ENCODE data around the gene PPIL4. TPM values are rescaled to one million over a fixed set of nuclear protein-coding genes. Genes with fewer than 3 reads are reported as not detected.

Gene PPIL4
- total and polyA plus RNA-seq, 2 of the 13 experiments (the other 11 are each of a cell fraction or from before 2014, with no cell fraction given) = 5.5 to 46.0 TPM

DNA sequence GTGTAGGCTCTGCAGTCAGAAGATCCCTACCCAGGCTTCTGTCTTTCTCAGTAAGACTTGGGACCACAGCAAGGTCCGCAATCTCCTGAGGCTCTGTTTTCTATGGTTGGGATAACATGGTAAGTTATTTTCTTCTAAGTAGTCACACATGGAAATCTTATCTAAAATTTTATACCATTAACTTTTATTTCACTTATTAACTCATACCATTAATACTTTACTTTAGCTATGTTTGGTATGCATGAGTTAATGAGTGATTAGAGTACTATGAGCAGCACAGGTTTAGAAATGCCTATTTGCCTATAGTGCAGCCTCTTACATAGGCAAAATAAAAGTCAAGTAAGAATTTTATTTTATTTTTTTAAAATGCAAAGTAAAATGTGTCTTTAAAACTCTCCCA, 47.6 kb upstream of the PPIL4 start:
- BruUV-seq (replicated peaks) = no TSS peak
- no peak overlapping the region for H3K9ac ChIP-seq (ENCODE audit: insufficient read depth, low read depth, low read length)
- in situ Hi-C loops (cut with HindIII; ENCODE audit: extremely low pct_ligation_motif_present, low pct_unique_long_range_greater_than_20kb) (no loop called here), intact Hi-C loops (cut with micrococcal nuclease; ENCODE audit: unreplicated experiment) (no loop called here)
- H4K20me1 ChIP-seq (ENCODE audit: insufficient read depth, low read length) = no peaks in the 10 kb centered on the region
- no peak for DNase-seq (ENCODE audit: low spot score)
- H3K79me2 ChIP-seq (ENCODE audit: insufficient read depth, low read length) = no peaks in the 10 kb centered on the region
- peaks cover 6 to 38% of the 10 kb centered on the region in 2 experiments for H3K36me3 ChIP-seq (replicated peaks in 1 of 2; ENCODE audit: control insufficient read depth in 1 of 2, insufficient read depth in 2 of 2, low read length in 2 of 2)
- ATAC-seq = no peak
- H3K4me1 ChIP-seq (ENCODE audit: insufficient read depth, low read length) = no peaks in the 10 kb centered on the region
- no peaks in the 10 kb centered on the region for H3K9me3 ChIP-seq (ENCODE audit: low read length)
- no peak for TF ChIP-seq TEF (CRISPR knock-in tag; IDR thresholded peaks at IDR 0.05)
- no peak overlapping the region for H3K4me3 ChIP-seq (replicated peaks in 1 of 3; ENCODE audit: insufficient read depth in 1 of 3, low read depth in 2 of 3, low read length in 3 of 3)
- 96% methylated on average over 1 of the region's 1 CpG for whole genome bisulfite sequencing (ENCODE audit: low lambda C conversion rate)
- H3K27ac ChIP-seq (ENCODE audit: extremely low read length, insufficient read depth, low read length) = no peak overlapping the region
- CTCF ChIA-PET (ENCODE audit: low intra/inter-chr PET ratio, low total read pairs) = no interaction called here
- H2AFZ ChIP-seq (ENCODE audit: low read length) = no peak overlapping the region
- POLR2A ChIA-PET = interaction anchor here (1.6 to 2.4 kb wide), 2 partner anchors 28 to 55 kb away, joined by 3 to 5 read pairs; partner anchors contain the start of genes GINM1 and KATNA1
- FAIRE-seq = no peak
- H3K4me2 ChIP-seq (ENCODE audit: low read depth, low read length) = no peak overlapping the region
- H3K27me3 ChIP-seq (ENCODE audit: control insufficient read depth in 1 of 2, insufficient read depth in 2 of 2, low read length in 2 of 2) = no peaks in the 10 kb centered on the region

DNA sequence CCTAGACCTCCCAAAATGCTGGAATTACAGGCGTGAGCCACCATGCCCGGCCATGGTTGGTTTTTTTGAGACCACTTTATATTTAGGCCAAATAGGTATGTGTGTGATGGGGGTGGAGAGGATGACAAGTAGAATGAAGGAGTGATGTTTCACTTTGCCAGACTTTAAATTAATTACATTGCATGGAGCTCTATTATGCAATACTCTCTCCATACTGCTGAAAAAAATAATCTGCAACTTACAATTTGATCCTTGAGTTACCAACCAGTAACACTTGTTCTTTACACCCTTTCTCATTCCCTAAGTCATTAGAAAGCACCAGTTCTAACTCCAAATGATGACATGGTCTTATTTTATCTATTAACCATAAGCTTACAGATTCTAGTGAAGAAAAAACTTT, 47.1 kb upstream of the PPIL4 start:
- CTCF ChIA-PET (ENCODE audit: low intra/inter-chr PET ratio, low total read pairs) = no interaction called here
- H3K9me3 ChIP-seq (ENCODE audit: low read length) = no peaks in the 10 kb centered on the region
- intact Hi-C loops (cut with micrococcal nuclease; ENCODE audit: unreplicated experiment) = no loop called here
- H2AFZ ChIP-seq (ENCODE audit: low read length) = no peak overlapping the region
- no peak for TF ChIP-seq ZNF3 (CRISPR knock-in tag; IDR thresholded peaks at IDR 0.05)
- TF ChIP-seq ESRRA (CRISPR knock-in tag; IDR thresholded peaks at IDR 0.05; ENCODE audit: low read depth) = no peak
- peak; percentile 54; the same call in 1 of the 2 replicates for TF ChIP-seq CEBPB (IDR thresholded peaks at IDR 0.05; ENCODE audit: borderline replicate concordance, low read depth, low read length)
- no peak for TF ChIP-seq POLR2G (IDR thresholded peaks at IDR 0.05; ENCODE audit: low read depth, low read length)
- no peak for TF ChIP-seq SMAD3 (CRISPR knock-in tag; IDR thresholded peaks at IDR 0.05)
- TF ChIP-seq ZNF362 (CRISPR knock-in tag; IDR thresholded peaks at IDR 0.05; ENCODE audit: borderline replicate concordance) = no peak
- TF ChIP-seq ZNF891 (CRISPR knock-in tag; IDR thresholded peaks at IDR 0.05) = no peak
- no peak for TF ChIP-seq THRA (CRISPR knock-in tag; IDR thresholded peaks at IDR 0.05; ENCODE audit: borderline replicate concordance)
- no peaks in the 10 kb centered on the region for H3K27me3 ChIP-seq (ENCODE audit: control insufficient read depth in 1 of 2, insufficient read depth in 2 of 2, low read length in 2 of 2)
- no peak overlapping the region for H3K27ac ChIP-seq (ENCODE audit: extremely low read length, insufficient read depth, low read length)
- no peaks in the 10 kb centered on the region for H4K20me1 ChIP-seq (ENCODE audit: insufficient read depth, low read length)
- no peak overlapping the region for H3K4me3 ChIP-seq (replicated peaks in 1 of 3; ENCODE audit: insufficient read depth in 1 of 3, low read depth in 2 of 3, low read length in 3 of 3)
- FAIRE-seq = no peak
- H3K36me3 ChIP-seq (replicated peaks in 1 of 2; ENCODE audit: control insufficient read depth in 1 of 2, insufficient read depth in 2 of 2, low read length in 2 of 2) = peaks cover 4 to 37% of the 10 kb centered on the region in 2 experiments
- no peaks in the 10 kb centered on the region for H3K79me2 ChIP-seq (ENCODE audit: insufficient read depth, low read length)
- POLR2A ChIA-PET = interaction anchor here (0.9 kb wide), 1 partner anchor 55 kb away, joined by 5 read pairs; the partner anchor contains the start of gene KATNA1
- 100% methylated on average over 2 of the region's 2 CpGs for WGBS (ENCODE audit: low lambda C conversion rate)
- H3K4me1 ChIP-seq (ENCODE audit: insufficient read depth, low read length) = no peaks in the 10 kb centered on the region
- DNase-seq (ENCODE audit: low spot score) = no peak
- H3K9ac ChIP-seq (ENCODE audit: insufficient read depth, low read depth, low read length) = no peak overlapping the region
- in situ Hi-C loops (cut with HindIII; ENCODE audit: extremely low pct_ligation_motif_present, low pct_unique_long_range_greater_than_20kb) = no loop called here
- ATAC-seq = no peak
- no TSS peak for BruUV-seq (replicated peaks)
- H3K4me2 ChIP-seq (ENCODE audit: low read depth, low read length) = no peak overlapping the region
